Measurements from ENCODE around the gene AZGP1. TPM values are rescaled to one million over a fixed set of nuclear protein-coding genes. Genes with fewer than 3 reads are reported as not detected.
A peak's percentile ranks its signal among the peaks of the same experiment; 100 is the strongest.
"Not testable (repeated sequence)": the region's sequence is repeated elsewhere in the genome, so short reads cannot be mapped to it uniquely, and the experiment has no call there.

AZGP1 gene
- total RNA-seq, 1 donor from 2014 or later, result 85.5 TPM

- H3K4me1 ChIP-seq, result no peaks in the 10 kb centered on the region
- no peak for TF ChIP-seq CTCF (IDR thresholded peaks at IDR 0.05; ENCODE audit: borderline replicate concordance)
- no peak overlapping the region for H3K27ac ChIP-seq (replicated peaks)
- no peaks in the 10 kb centered on the region for H3K9me3 ChIP-seq (replicated peaks)
- H3K4me3 ChIP-seq, result no peak overlapping the region
- intact Hi-C loops (cut with micrococcal nuclease), result no loop called here
- H3K36me3 ChIP-seq, result no peaks in the 10 kb centered on the region
- DNase-seq, result no peak
- H3K27me3 ChIP-seq (ENCODE audit: low read depth), result peaks cover 39% of the 10 kb centered on the region
Observed at GRCh38 chr7:99953649-99954048, 22.2 kb downstream of the AZGP1 start.

DNA sequence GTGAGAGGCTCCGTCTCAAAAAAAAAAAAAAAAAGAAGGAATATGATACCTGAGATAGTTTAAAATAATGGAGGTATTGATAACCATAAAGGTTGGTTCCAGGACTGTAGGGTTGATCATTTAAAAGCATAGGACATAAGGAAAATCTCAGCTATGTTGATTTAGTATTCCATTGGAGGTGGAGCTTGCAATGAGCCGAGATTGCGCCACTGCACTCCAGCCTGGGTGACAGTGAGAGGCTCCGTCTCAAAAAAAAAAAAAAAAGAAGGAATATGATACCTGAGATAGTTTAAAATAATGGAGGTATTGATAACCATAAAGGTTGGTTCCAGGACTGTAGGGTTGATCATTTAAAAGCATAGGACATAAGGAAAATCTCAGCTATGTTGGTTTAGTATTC is 23.2 kb downstream of the AZGP1 start:
- H3K27ac ChIP-seq (replicated peaks); H3K9me3 ChIP-seq (replicated peaks); H3K4me3 ChIP-seq; intact Hi-C loops (cut with micrococcal nuclease); DNase-seq; H3K4me1 ChIP-seq; H3K36me3 ChIP-seq: not testable (repeated sequence)
- H3K27me3 ChIP-seq (ENCODE audit: low read depth), result peaks cover 35% of the 10 kb centered on the region

GRCh38 chr7:99950819-99951218 is 25.0 kb downstream of the AZGP1 start:
- H3K27ac ChIP-seq (replicated peaks); H3K4me1 ChIP-seq; H3K4me3 ChIP-seq; H3K36me3 ChIP-seq; DNase-seq; H3K9me3 ChIP-seq (replicated peaks); intact Hi-C loops (cut with micrococcal nuclease): not testable (repeated sequence)
- H3K27me3 ChIP-seq (ENCODE audit: low read depth), result peaks cover 16% of the 10 kb centered on the region

DNA sequence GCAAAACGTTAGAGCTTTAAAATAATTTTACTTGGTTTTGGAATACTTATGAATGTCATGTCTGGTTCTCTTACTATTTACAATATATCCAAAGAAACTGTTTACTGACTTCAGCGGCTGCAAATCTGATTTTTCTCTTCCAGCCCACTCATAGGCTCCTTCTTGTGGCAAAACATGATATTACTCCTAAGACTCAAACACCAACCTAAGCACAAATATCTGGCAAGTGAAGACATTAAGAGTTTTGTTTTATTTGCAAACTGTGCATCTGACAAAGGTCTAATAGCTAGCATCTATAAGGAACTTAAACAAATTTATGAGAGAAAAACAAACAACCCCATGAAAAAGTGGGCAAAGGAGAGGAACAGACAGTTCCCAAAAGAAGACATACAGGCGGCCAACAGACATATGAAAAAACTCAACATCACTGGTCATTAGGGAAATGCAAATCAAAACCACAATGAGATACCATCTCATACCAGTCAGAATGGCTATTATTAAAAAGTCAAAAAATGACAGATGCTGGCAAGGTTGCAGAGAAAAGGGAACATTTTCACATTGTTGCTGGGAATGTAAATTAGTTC is 26.1 kb downstream of the AZGP1 start:
- H3K4me3 ChIP-seq, result no peak overlapping the region
- TF ChIP-seq CTCF (IDR thresholded peaks at IDR 0.05; ENCODE audit: borderline replicate concordance), result peak; percentile 58
- no peak overlapping the region for H3K27ac ChIP-seq (replicated peaks)
- peaks cover 9% of the 10 kb centered on the region for H3K27me3 ChIP-seq (ENCODE audit: low read depth)
- DNase-seq, result no peak
- no peaks in the 10 kb centered on the region for H3K4me1 ChIP-seq
- no peaks in the 10 kb centered on the region for H3K9me3 ChIP-seq (replicated peaks)
- intact Hi-C loops (cut with micrococcal nuclease), result no loop called here
- H3K36me3 ChIP-seq, result no peaks in the 10 kb centered on the region

- Histone ChIP-seq H3K4me3 (no peak overlapping the region), H3K27ac (replicated peaks) (no peak overlapping the region), H3K4me1 (no peaks in the 10 kb centered on the region), H3K9me3 (replicated peaks) (no peaks in the 10 kb centered on the region), H3K27me3 (ENCODE audit: low read depth) (peaks cover 16% of the 10 kb centered on the region), H3K36me3 (no peaks in the 10 kb centered on the region)
- intact Hi-C loops (cut with micrococcal nuclease), result no loop called here
- DNase-seq, result no peak
- TF ChIP-seq CTCF (IDR thresholded peaks at IDR 0.05; ENCODE audit: borderline replicate concordance), result no peak
Observed at GRCh38 chr7:99947608-99948007, 28.2 kb downstream of the AZGP1 start.

- H3K27me3 ChIP-seq (ENCODE audit: low read depth), result peaks cover 26% of the 10 kb centered on the region
- no peaks in the 10 kb centered on the region for H3K4me1 ChIP-seq
- intact Hi-C loops (cut with micrococcal nuclease), result no loop called here
- H3K9me3 ChIP-seq (replicated peaks), result no peaks in the 10 kb centered on the region
- no peaks in the 10 kb centered on the region for H3K36me3 ChIP-seq
- no peak overlapping the region for H3K4me3 ChIP-seq
- H3K27ac ChIP-seq (replicated peaks), result no peak overlapping the region
- no peak for DNase-seq
- TF ChIP-seq CTCF (IDR thresholded peaks at IDR 0.05; ENCODE audit: borderline replicate concordance), result no peak
Observed at GRCh38 chr7:99944497-99945070, 31.2 kb downstream of the AZGP1 start.
